ENCODE data around the gene YIPF5. TPM values are rescaled to one million over a fixed set of nuclear protein-coding genes. Genes with fewer than 3 reads are reported as not detected.

Gene YIPF5
- total RNA-seq, 1 experiment from 2014 or later: 24.1 TPM

DNA sequence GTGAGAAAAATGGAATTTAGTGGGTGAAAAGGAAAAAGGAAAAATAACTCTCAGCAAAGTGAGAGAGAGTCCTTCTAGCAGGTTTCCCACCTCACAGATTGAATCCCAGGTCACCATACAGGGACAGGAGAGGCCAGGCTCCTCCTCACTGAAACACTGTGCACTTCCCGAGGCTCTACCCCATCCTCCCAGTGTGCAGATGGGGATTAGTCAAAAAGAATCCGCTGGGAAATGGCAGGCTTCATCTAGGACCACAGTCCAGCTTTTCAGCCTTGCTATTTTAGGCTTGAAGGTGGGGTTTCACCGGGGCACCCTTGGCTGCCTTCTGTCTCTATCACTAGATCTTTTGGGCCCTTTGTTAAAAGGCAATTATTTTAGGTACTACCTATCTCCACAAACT lies 47.8 kb downstream of the YIPF5 start:
- ChIA-PET CTCF (no interaction called here), POLR2A (ENCODE audit: unreplicated experiment) (no interaction called here)
- H3F3A ChIP-seq (ENCODE audit: low read length, unreplicated experiment): no peaks in the 10 kb centered on the region
- no peaks in the 10 kb centered on the region for H3K79me2 ChIP-seq (ENCODE audit: low read length)
- H3K4me3 ChIP-seq (ENCODE audit: low read length): no peak overlapping the region
- H4K20me1 ChIP-seq (ENCODE audit: low read length): no peaks in the 10 kb centered on the region
- H3K9me3 ChIP-seq (ENCODE audit: low read length): no peaks in the 10 kb centered on the region
- H3K4me2 ChIP-seq (ENCODE audit: low read length): no peak overlapping the region
- DNase-seq (no peak), ATAC-seq (no peak)
- H3K9me2 ChIP-seq (replicated peaks; ENCODE audit: low read length): no peaks in the 10 kb centered on the region
- no peak overlapping the region for H3K27ac ChIP-seq (ENCODE audit: low read length)
- H3K36me3 ChIP-seq (ENCODE audit: low read depth, low read length): no peaks in the 10 kb centered on the region
- intact Hi-C loops (cut with micrococcal nuclease): no loop called here
- no peaks in the 10 kb centered on the region for H3K27me3 ChIP-seq (ENCODE audit: low read length)
- no peak overlapping the region for H3K9ac ChIP-seq (ENCODE audit: low read length)
- TF ChIP-seq EZH2 (IDR thresholded peaks at IDR 0.05; ENCODE audit: low read length, unreplicated experiment) (no peak), EZH2phosphoT487 (IDR thresholded peaks at IDR 0.05; ENCODE audit: borderline replicate concordance, low read length) (no peak)
- TF ChIP-seq, protein P1, sequence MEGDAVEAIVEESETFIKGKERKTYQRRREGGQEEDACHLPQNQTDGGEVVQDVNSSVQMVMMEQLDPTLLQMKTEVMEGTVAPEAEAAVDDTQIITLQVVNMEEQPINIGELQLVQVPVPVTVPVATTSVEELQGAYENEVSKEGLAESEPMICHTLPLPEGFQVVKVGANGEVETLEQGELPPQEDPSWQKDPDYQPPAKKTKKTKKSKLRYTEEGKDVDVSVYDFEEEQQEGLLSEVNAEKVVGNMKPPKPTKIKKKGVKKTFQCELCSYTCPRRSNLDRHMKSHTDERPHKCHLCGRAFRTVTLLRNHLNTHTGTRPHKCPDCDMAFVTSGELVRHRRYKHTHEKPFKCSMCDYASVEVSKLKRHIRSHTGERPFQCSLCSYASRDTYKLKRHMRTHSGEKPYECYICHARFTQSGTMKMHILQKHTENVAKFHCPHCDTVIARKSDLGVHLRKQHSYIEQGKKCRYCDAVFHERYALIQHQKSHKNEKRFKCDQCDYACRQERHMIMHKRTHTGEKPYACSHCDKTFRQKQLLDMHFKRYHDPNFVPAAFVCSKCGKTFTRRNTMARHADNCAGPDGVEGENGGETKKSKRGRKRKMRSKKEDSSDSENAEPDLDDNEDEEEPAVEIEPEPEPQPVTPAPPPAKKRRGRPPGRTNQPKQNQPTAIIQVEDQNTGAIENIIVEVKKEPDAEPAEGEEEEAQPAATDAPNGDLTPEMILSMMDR (conservative IDR thresholded peaks at IDR 0.05; ENCODE audit: low read depth, low read length): no peak
- no peaks in the 10 kb centered on the region for H3K4me1 ChIP-seq (ENCODE audit: insufficient read depth, low read length)
- H2AFZ ChIP-seq (ENCODE audit: low read length): no peak overlapping the region
- no TSS peak for BruUV-seq (replicated peaks)

DNA sequence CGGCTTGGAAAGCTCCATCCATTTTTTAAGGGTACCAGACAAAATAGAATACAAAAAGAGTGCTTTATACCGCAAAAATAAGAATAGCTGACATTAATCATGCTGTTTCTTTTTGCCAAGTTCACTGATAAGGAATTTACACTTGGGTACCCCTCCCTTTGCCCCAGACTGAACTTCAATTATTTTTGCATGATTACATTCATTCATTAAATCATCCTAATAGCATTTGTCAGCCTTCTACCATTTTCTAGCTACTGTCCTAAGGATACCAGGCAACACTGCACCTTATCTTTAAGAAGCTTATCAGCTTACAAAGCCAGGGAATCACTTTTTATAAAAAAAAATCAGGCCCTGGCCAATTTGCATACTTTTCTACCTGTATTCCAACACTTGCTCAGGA lies 48.4 kb downstream of the YIPF5 start:
- H3K4me1 ChIP-seq (ENCODE audit: insufficient read depth, low read length): no peaks in the 10 kb centered on the region
- no peak overlapping the region for H3K4me2 ChIP-seq (ENCODE audit: low read length)
- H4K20me1 ChIP-seq (ENCODE audit: low read length): no peaks in the 10 kb centered on the region
- BruUV-seq (replicated peaks): no TSS peak
- ATAC-seq: no peak
- intact Hi-C loops (cut with micrococcal nuclease): no loop called here
- H3K79me2 ChIP-seq (ENCODE audit: low read length): no peaks in the 10 kb centered on the region
- H3K9me2 ChIP-seq (replicated peaks; ENCODE audit: low read length): no peaks in the 10 kb centered on the region
- no peak for DNase-seq
- no peaks in the 10 kb centered on the region for H3K27me3 ChIP-seq (ENCODE audit: low read length)
- ChIA-PET CTCF (no interaction called here), POLR2A (ENCODE audit: unreplicated experiment) (interaction anchor here (0.6 kb wide), 1 partner anchor 1169 kb away, joined by 3 read pairs; no protein-coding TSS in a partner anchor)
- no peak overlapping the region for H3K9ac ChIP-seq (ENCODE audit: low read length)
- no peak overlapping the region for H2AFZ ChIP-seq (ENCODE audit: low read length)
- H3F3A ChIP-seq (ENCODE audit: low read length, unreplicated experiment): no peaks in the 10 kb centered on the region
- no peak overlapping the region for H3K27ac ChIP-seq (ENCODE audit: low read length)
- TF ChIP-seq EZH2 (IDR thresholded peaks at IDR 0.05; ENCODE audit: low read length, unreplicated experiment) (no peak), EZH2phosphoT487 (IDR thresholded peaks at IDR 0.05; ENCODE audit: borderline replicate concordance, low read length) (no peak)
- TF ChIP-seq, protein P1 (conservative IDR thresholded peaks at IDR 0.05; ENCODE audit: low read depth, low read length): no peak
- H3K4me3 ChIP-seq (ENCODE audit: low read length): no peak overlapping the region
- no peaks in the 10 kb centered on the region for H3K36me3 ChIP-seq (ENCODE audit: low read depth, low read length)
- H3K9me3 ChIP-seq (ENCODE audit: low read length): no peaks in the 10 kb centered on the region

DNA sequence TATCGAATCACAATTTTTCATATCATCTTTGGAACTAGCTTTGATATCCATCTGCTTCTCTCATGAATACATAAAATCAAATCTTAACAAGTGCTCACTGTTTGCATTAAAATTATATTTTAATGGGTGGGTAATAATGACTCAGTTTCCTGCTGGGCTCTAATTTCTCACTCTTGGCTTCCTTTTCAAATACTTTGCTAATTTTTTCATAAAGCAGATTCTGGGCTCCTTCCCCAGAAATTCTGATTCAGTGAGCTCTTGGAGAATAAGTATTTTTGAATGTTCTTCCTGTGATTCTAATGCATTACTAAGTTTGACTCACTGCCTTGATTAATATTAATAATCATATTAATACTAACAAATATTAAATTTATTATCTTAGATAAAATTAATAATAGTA lies 48.9 kb downstream of the YIPF5 start:
- Histone ChIP-seq H3K4me1 (ENCODE audit: insufficient read depth, low read length) (no peaks in the 10 kb centered on the region), H3K27me3 (ENCODE audit: low read length) (no peaks in the 10 kb centered on the region), H3K9me2 (replicated peaks; ENCODE audit: low read length) (no peaks in the 10 kb centered on the region), H4K20me1 (ENCODE audit: low read length) (no peaks in the 10 kb centered on the region), H3K9me3 (ENCODE audit: low read length) (no peaks in the 10 kb centered on the region), H3F3A (ENCODE audit: low read length, unreplicated experiment) (no peaks in the 10 kb centered on the region), H3K9ac (ENCODE audit: low read length) (no peak overlapping the region), H3K79me2 (ENCODE audit: low read length) (no peaks in the 10 kb centered on the region), H3K4me2 (ENCODE audit: low read length) (no peak overlapping the region), H2AFZ (ENCODE audit: low read length) (no peak overlapping the region), H3K4me3 (ENCODE audit: low read length) (no peak overlapping the region), H3K27ac (ENCODE audit: low read length) (no peak overlapping the region), H3K36me3 (ENCODE audit: low read depth, low read length) (no peaks in the 10 kb centered on the region)
- ChIA-PET POLR2A (ENCODE audit: unreplicated experiment) (interaction anchor here (0.6 kb wide), 2 partner anchors 295 to 1168 kb away, joined by 3 read pairs; no protein-coding TSS in a partner anchor), CTCF (no interaction called here)
- TF ChIP-seq EZH2phosphoT487 (IDR thresholded peaks at IDR 0.05; ENCODE audit: borderline replicate concordance, low read length): no peak
- TF ChIP-seq, protein P1 (conservative IDR thresholded peaks at IDR 0.05; ENCODE audit: low read depth, low read length): no peak
- TF ChIP-seq EZH2 (IDR thresholded peaks at IDR 0.05; ENCODE audit: low read length, unreplicated experiment): no peak
- no TSS peak for BruUV-seq (replicated peaks)
- intact Hi-C loops (cut with micrococcal nuclease): no loop called here
- DNase-seq (no peak), ATAC-seq (no peak)

Data from PC-3 (cell line).